Colonic mucosa (tissue), 4 donors: Measurements from ENCODE around the gene ADCY9. TPM values are rescaled to one million over a fixed set of nuclear protein-coding genes. Genes with fewer than 3 reads are reported as not detected.

ENCODE experiments used
- DNase-seq: peaks from one replicate; pipeline ENCODE4 v3.0.0-alpha.2; 2020
- H3K27ac ChIP-seq: fragments of 200-600 bp; one replicate; pipeline ENCODE4 v1.8.0; 2021
- H3K27me3 ChIP-seq: fragments of 200-600 bp; one replicate; pipeline ENCODE4 v1.8.0; 2021
- H3K36me3 ChIP-seq: fragments of 200-600 bp; one replicate; pipeline ENCODE4 v1.8.0; 2021
- H3K4me1 ChIP-seq: fragments of 200-600 bp; one replicate; pipeline ENCODE4 v1.8.0; 2021; ENCODE audit warnings: mild to moderate bottlenecking
- H3K4me3 ChIP-seq: fragments of 200-600 bp; one replicate; pipeline ENCODE4 v1.8.0; 2021
- H3K9ac ChIP-seq, 2 donors: one replicate each; pipeline ENCODE4 v1.7.0; 2013; ENCODE audit warnings: control low read depth in 2 of 2, low read depth in 2 of 2, low read length in 2 of 2
- H3K9me3 ChIP-seq: fragments of 200-600 bp; one replicate; pipeline ENCODE4 v1.8.0; 2021
- intact Hi-C: fragments of 100-400 bp; cut with DNase I; formaldehyde crosslinking; loops from one replicate; pipeline ENCODE4 v1.14.1; 2022
- total RNA-seq, 2 donors: library from RNA; stranded (reverse); fragmentation: NEBNext Ultra II Directional in 1 of 2; extraction: Animal tissue kit (Norgen Biotek cat#: 25700) in 1 of 2; gene quantifications; one replicate each; pipeline ENCODE4 v1.2.1, GENCODE V29; 2021
- TF ChIP-seq, protein P1 (sequence below): fragments of 200-600 bp; IDR thresholded peaks from one replicate; pipeline ENCODE4 v1.8.0; 2022; ENCODE audit warnings: antibody characterized with exemption, mild to moderate bottlenecking
- donor health status: healthy.
- donor health status: DM: no; HTN: no; CAD: no.
- donor health status: DM: no; HTN: no; CAD: no.

The ADCY9 gene
- total RNA-seq, 2 donors from 2014 or later, result 23.8 to 25.6 TPM

DNA sequence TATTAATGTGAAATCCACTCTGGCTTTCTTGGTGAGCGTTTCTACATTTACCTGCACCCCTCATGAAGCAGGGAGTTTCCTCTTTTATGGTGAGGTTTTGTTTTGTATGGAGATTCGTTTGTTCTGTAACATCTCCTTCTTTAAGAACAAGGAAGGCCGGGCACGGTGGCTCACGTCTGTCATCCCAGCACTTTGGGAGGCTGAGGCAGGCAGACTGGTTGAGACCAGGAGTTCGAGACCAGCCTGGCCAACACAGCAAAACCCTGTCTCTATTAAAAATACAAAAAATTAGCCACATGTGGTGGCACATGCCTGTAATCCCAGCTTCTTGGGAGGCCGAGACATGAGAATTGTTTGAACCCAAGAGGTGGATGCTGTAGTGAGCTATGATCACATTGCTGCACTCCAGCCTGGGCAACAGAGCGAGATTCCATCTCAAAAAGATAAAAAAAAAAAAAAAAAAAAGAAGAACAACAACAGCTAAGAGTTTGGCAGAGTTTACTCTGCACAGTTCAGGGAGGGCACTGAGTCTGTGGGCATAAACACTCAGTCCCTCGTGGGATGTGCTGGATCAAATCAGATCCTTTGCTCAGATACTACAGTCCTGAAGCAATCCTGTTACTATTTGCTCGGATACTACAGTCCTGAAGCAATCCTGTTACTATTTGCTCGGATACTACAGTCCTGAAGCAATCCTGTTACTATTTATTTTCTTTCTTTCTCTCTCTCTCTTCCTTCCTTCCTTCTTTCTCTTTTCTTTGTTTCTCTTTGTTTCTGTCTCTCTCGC is 28.9 kb downstream of the ADCY9 start:
- intact Hi-C loops, result no loop called here
- no peaks in the 10 kb centered on the region for H3K36me3 ChIP-seq
- H3K9me3 ChIP-seq, result no peaks in the 10 kb centered on the region
- H3K27me3 ChIP-seq, result no peaks in the 10 kb centered on the region
- TF ChIP-seq, protein P1, sequence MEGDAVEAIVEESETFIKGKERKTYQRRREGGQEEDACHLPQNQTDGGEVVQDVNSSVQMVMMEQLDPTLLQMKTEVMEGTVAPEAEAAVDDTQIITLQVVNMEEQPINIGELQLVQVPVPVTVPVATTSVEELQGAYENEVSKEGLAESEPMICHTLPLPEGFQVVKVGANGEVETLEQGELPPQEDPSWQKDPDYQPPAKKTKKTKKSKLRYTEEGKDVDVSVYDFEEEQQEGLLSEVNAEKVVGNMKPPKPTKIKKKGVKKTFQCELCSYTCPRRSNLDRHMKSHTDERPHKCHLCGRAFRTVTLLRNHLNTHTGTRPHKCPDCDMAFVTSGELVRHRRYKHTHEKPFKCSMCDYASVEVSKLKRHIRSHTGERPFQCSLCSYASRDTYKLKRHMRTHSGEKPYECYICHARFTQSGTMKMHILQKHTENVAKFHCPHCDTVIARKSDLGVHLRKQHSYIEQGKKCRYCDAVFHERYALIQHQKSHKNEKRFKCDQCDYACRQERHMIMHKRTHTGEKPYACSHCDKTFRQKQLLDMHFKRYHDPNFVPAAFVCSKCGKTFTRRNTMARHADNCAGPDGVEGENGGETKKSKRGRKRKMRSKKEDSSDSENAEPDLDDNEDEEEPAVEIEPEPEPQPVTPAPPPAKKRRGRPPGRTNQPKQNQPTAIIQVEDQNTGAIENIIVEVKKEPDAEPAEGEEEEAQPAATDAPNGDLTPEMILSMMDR, result no peak
- no peak for DNase-seq
- no peaks in the 10 kb centered on the region for H3K4me1 ChIP-seq
- H3K4me3 ChIP-seq, result no peak overlapping the region
- no peak overlapping the region for H3K9ac ChIP-seq
- H3K27ac ChIP-seq, result no peak overlapping the region

DNA sequence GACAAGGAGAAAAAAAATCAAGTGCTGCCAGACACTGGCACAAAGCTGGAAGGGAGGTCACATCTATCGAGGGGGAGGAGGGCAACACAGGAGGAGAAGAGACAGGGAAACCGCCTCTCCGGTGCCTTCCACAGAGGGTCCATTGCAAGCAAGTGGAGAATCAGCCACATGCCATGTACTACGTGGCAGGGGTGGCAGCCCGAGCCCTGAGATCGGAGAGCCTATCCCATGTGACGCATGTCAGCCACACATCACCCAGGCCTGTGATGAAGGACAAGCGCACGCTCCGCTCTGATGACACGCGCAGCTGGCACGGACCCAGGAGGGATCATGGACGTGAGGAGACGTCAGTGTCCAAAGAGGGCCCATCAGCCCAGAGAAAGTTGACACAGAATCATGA is 30.1 kb downstream of the ADCY9 start:
- no peak overlapping the region for H3K9ac ChIP-seq
- H3K27me3 ChIP-seq, result no peaks in the 10 kb centered on the region
- H3K27ac ChIP-seq, result no peak overlapping the region
- H3K4me1 ChIP-seq, result no peaks in the 10 kb centered on the region
- no peaks in the 10 kb centered on the region for H3K9me3 ChIP-seq
- no peak overlapping the region for H3K4me3 ChIP-seq
- TF ChIP-seq, protein P1, result no peak
- DNase-seq, result no peak
- H3K36me3 ChIP-seq, result no peaks in the 10 kb centered on the region
- intact Hi-C loops, result no loop called here

DNA sequence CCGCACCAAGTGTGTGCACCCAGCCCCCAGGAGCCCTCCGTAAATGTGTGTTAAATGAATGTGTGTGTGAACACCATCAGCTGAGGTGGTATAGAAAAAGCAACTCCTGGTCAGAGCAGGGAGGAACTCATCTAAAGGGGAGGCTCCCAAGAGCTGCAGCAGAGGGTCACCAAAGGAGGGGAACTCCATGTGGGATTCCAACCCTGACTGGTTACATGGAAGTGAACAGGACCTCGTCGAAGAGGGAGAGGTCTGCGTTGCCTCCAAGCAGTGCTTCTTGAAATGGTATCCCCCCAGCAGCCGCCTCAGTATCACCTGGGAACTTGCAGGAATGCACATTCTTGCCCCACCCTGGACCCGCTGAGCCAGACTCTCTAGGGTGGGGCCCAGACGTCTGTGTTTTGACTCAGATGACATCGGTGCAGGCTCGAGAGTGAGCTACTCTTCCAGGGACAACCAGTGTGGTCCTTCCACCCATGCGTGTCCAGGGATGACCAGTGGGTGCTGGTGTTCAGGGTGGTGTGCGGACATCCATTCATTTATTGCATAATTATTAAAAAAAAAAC is 30.8 kb downstream of the ADCY9 start:
- no peaks in the 10 kb centered on the region for H3K4me1 ChIP-seq
- H3K27me3 ChIP-seq, result no peaks in the 10 kb centered on the region
- H3K9ac ChIP-seq, result no peak overlapping the region
- H3K27ac ChIP-seq, result no peak overlapping the region
- no peak for DNase-seq
- H3K9me3 ChIP-seq, result no peaks in the 10 kb centered on the region
- H3K36me3 ChIP-seq, result no peaks in the 10 kb centered on the region
- intact Hi-C loops, result no loop called here
- TF ChIP-seq, protein P1, result no peak
- H3K4me3 ChIP-seq, result no peak overlapping the region

DNA sequence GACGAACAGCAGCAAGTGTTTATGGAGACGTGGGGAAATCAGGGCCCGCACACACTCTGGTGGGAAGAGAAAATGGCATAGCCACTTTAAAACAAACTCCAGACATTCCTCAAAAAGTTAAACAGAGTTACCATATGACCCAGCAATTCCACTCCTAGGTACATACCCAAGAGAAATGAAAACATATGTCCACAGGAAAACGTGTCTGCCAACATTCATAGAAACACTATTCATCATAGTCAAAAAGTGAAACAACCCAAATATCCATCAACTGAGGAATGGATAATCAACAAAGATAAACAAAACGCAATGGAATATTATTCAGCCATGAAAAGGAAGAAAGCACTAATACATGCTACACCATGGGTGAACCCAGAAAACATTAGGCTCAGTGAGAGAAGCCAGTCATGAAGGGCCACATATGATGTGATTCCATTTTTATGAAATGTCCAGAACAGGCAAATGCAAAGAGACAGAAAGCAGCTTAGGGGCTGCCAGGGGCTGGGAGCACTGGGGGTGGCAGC is 32.8 kb downstream of the ADCY9 start:
- no peak overlapping the region for H3K4me3 ChIP-seq
- H3K9me3 ChIP-seq, result no peaks in the 10 kb centered on the region
- H3K27ac ChIP-seq, result no peak overlapping the region
- no peak for DNase-seq
- TF ChIP-seq, protein P1, result no peak
- intact Hi-C loops, result no loop called here
- no peaks in the 10 kb centered on the region for H3K4me1 ChIP-seq
- no peaks in the 10 kb centered on the region for H3K36me3 ChIP-seq
- no peak overlapping the region for H3K9ac ChIP-seq
- no peaks in the 10 kb centered on the region for H3K27me3 ChIP-seq

DNA sequence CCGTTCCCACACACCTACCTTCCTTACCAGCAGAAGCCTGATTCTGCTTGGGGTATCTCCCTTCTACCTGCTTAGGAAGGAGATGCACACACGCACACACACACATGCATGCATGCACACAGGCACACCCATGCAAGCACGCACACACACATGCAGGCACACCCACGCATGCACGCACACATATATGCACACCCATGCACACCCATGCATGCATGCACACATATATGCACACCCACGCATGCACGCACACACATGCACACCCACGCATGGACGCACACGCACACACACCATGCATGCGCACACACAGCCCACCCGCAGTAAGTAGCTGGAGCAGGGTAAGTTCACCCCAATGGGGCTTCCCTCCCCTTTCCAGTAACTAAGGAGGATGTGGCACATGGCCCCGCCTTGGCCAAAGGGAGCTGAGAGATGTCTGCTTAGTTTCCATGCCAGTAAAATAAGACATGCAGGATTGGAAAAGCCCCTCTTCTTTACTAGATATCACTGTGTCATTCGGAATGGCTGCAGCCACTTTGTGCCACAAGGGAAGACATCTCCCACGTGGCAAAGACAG is 33.7 kb downstream of the ADCY9 start:
- H3K9ac ChIP-seq, result no peak overlapping the region
- no peaks in the 10 kb centered on the region for H3K9me3 ChIP-seq
- no peak overlapping the region for H3K27ac ChIP-seq
- TF ChIP-seq, protein P1, result no peak
- intact Hi-C loops, result no loop called here
- no peaks in the 10 kb centered on the region for H3K36me3 ChIP-seq
- H3K4me1 ChIP-seq, result no peaks in the 10 kb centered on the region
- H3K4me3 ChIP-seq, result no peak overlapping the region
- no peaks in the 10 kb centered on the region for H3K27me3 ChIP-seq
- no peak for DNase-seq
